Lower leg skin (tissue), 4 donors: ENCODE data around the gene NCOA5. TPM values are rescaled to one million over a fixed set of nuclear protein-coding genes. Genes with fewer than 3 reads are reported as not detected.

Experiments
- DNase-seq, 2 donors: peaks; one replicate each; pipeline ENCODE4 v3.0.0-alpha.2; 2019; ENCODE audit warnings: low spot score in 2 of 2
- H3K4me3 ChIP-seq: fragments of 200-600 bp; sonication (generic); 2 replicates; pipeline ENCODE4 v1.5.1; 2017; ENCODE audit warnings: mild to moderate bottlenecking, low read depth; ENCODE audit not compliant: poor library complexity, severe bottlenecking
- CTCF ChIP-seq, 3 donors: fragments of 450-650 bp; IDR thresholded peaks; one replicate each; pipeline ENCODE4 v1.5.1; 2016; ENCODE audit warnings: antibody characterized with exemption in 3 of 3, mild to moderate bottlenecking in 3 of 3, moderate library complexity in 2 of 3
- POLR2A ChIP-seq, 2 donors: fragments of 450-650 bp; IDR thresholded peaks; one replicate each; pipeline ENCODE4 v1.6.1; 2016 to 2017; ENCODE audit warnings: antibody characterized with exemption in 2 of 2, mild to moderate bottlenecking in 1 of 2, moderate library complexity in 1 of 2
- WGBS, 2 donors: methylation state at CpG; one replicate each; pipeline ENCODE4 v1.1.5; 2018; 5-methylcytosine and 5-hydroxymethylcytosine counted together
- intact Hi-C: fragments of 100-400 bp; cut with DNase I; formaldehyde crosslinking; loops from one replicate; pipeline ENCODE4 v1.15.0; 2023; ENCODE audit warnings: low total_unique reads
- total RNA-seq, 4 donors: library from RNA; depleted of rRNA; stranded (reverse); fragments of >200 nt; gene quantifications; one replicate each; pipeline ENCODE4 v1.1.0, GENCODE V29; 2016

Gene NCOA5
- total RNA-seq, 4 donors from 2014 or later: 27.7 to 51.5 (median 41.2) TPM

- 88 to 92% methylated on average over 3 of the region's 3 CpGs for WGBS, 2 donors
- no peak for TF ChIP-seq CTCF (IDR thresholded peaks at IDR 0.05)
- TF ChIP-seq POLR2A (IDR thresholded peaks at IDR 0.05): no peak
- no peak overlapping the region for H3K4me3 ChIP-seq
- intact Hi-C loops: loop anchor here (2.0 kb wide), 1 partner anchor 64 kb away; no protein-coding TSS in a partner anchor
- no peak for DNase-seq
Measured at GRCh38 chr20:46084805-46085178, 5.0 kb downstream of the NCOA5 start.

DNA sequence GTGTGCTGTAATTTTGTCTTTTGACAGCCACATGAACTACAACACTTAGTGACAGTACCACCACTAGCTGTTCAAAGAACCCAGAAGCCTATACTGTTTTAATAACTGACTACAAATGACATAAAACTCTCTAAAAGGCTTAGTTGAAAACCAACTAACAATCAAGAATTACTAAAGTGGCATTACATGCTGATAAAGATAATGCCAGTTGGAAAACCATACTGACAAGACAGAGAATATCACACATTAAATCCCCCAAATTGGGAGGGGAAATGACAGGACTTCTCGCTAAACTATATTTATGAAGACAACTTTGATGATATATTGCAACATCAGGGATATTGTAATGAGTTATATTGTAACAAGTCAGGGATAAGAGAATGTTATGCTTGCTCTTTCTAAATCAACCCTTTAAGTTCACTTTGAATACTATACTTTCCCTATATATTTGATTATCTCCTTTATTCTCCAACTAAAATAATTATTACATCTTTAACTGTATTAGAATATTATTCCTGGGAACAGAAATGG is 6.2 kb downstream of the NCOA5 start:
- no peak for DNase-seq
- TF ChIP-seq CTCF (IDR thresholded peaks at IDR 0.05): no peak
- no peak for TF ChIP-seq POLR2A (IDR thresholded peaks at IDR 0.05)
- no peak overlapping the region for H3K4me3 ChIP-seq
- 83 to 89% methylated on average over 1 of the region's 1 CpG for WGBS, 2 donors
- intact Hi-C loops: loop anchor here (2.0 kb wide), 1 partner anchor 63 kb away; no protein-coding TSS in a partner anchor

DNA sequence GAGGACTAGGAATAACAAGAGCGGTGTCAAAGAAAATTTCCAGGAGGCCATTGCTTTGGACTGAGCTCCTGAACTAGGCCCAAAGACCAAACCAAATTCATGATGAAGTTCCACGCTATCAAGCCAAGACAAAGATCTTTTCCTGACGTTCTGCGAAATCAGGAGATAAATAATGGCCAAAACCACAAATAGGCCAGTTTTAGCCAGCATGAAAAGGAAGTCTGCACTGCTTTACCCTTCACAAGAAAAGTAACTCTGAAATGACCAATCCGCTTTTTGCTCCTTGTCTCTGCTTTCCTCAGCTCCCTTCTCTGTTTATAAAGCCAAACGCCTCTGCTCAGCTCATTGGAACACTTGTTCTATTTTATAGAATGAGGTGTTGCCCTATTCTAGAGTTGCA is 6.7 kb downstream of the NCOA5 start:
- TF ChIP-seq CTCF (IDR thresholded peaks at IDR 0.05) (no peak), POLR2A (IDR thresholded peaks at IDR 0.05) (no peak)
- 77 to 80% methylated on average over 6 of the region's 6 CpGs for WGBS, 2 donors
- DNase-seq: no peak
- intact Hi-C loops: no loop called here
- H3K4me3 ChIP-seq: no peak overlapping the region

GRCh38 chr20:46081074-46081473 is 8.7 kb downstream of the NCOA5 start:
- DNase-seq: no peak
- TF ChIP-seq CTCF (IDR thresholded peaks at IDR 0.05) (no peak), POLR2A (IDR thresholded peaks at IDR 0.05) (no peak)
- intact Hi-C loops: no loop called here
- WGBS, 2 donors: 83 to 88% methylated on average over 1 of the region's 1 CpG
- no peak overlapping the region for H3K4me3 ChIP-seq

DNA sequence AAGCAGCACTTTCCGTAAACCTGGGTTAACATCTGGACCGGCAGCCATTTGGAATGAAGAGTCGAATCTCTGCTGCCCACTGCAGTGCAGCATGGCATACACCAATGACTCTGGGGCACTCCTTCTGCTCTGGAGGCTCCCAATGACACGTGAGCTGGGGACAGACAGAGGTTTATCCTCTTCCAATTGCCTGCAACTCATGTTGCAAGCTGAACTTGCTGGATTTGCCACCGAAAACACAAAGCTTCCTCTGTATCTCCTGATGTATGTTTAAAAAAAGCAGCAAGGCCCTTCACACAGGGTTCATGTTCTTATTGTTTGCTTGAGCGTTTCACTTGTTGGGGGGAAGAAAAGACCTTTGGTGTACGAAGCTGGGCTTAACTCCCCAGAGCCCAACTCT is 10.8 kb downstream of the NCOA5 start:
- no peak for TF ChIP-seq CTCF (IDR thresholded peaks at IDR 0.05)
- no peak for TF ChIP-seq POLR2A (IDR thresholded peaks at IDR 0.05)
- no peak overlapping the region for H3K4me3 ChIP-seq
- no peak for DNase-seq
- WGBS, 2 donors: 81% methylated on average over 7 of the region's 7 CpGs
- intact Hi-C loops: no loop called here

GRCh38 chr20:46077642-46078305 is 12.0 kb downstream of the NCOA5 start:
- intact Hi-C loops: no loop called here
- no peak overlapping the region for H3K4me3 ChIP-seq
- no peak for TF ChIP-seq CTCF (IDR thresholded peaks at IDR 0.05)
- no peak for TF ChIP-seq POLR2A (IDR thresholded peaks at IDR 0.05)
- no peak for DNase-seq
- 94% methylated on average over 8 of the region's 8 CpGs for WGBS, 2 donors
